ENCODE results near the gene FBLN7. TPM values are rescaled to one million over a fixed set of nuclear protein-coding genes. Genes with fewer than 3 reads are reported as not detected.

The FBLN7 gene
- total RNA-seq, result under 0.01 and 0.13 TPM in 2 replicates

DNA sequence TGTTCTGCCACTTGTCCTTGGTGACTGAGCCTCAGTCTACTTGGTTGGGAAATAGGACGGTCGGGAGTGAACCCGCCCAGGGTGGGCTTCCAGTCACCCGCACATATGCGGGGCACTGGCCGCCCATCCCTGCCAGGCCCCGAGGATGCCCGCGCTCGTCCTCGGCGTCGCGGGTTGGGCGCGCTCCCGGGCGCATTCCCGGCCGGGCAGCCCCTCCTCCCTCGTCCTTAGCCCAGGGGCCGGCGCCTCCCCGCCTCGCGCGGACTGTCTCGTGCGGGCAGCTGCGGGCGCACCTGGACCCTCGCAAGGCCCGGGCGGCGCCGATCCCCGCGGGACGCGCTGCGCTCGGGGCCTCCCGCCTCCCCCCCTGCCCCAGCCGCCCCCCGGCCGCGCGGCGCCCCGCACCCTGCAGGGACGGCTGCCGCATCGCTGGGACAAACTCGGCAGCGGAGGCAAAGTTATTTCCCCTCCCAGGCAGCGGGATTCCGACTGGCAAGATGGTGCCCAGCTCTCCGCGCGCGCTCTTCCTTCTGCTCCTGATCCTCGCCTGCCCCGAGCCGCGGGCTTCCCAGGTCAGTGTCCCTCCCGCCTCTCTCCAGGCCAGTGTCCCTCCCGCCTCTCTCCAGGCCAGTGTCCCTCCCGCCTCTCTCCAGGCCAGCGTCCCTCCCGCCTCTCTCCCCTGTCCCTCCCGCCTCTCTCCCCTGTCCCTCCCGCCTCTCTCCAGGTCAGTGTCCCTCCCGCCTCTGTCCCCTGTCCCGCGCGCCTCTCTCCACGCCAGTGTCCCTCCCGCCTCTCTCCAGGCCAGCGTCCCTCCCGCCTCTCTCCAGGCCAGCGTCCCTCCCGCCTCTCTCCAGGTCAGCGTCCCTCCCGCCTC, at the start of gene FBLN7:
Gene FBLN7 (plus strand): TSS at position 227 of the 874 bp plus-strand sequence. CDS start 271 bp downstream, at position 498.
- Histone ChIP-seq H3K27me3 (ENCODE audit: control insufficient read depth, insufficient read depth, low read length) (peaks cover 2% of the 10 kb centered on the region), H3K36me3 (ENCODE audit: control insufficient read depth, insufficient read depth, low read length) (no peaks in the 10 kb centered on the region), H3K4me3 (ENCODE audit: low read depth, low read length) (peak within 1 kb of the TSS; percentile 52)
- TF ChIP-seq, protein P1, sequence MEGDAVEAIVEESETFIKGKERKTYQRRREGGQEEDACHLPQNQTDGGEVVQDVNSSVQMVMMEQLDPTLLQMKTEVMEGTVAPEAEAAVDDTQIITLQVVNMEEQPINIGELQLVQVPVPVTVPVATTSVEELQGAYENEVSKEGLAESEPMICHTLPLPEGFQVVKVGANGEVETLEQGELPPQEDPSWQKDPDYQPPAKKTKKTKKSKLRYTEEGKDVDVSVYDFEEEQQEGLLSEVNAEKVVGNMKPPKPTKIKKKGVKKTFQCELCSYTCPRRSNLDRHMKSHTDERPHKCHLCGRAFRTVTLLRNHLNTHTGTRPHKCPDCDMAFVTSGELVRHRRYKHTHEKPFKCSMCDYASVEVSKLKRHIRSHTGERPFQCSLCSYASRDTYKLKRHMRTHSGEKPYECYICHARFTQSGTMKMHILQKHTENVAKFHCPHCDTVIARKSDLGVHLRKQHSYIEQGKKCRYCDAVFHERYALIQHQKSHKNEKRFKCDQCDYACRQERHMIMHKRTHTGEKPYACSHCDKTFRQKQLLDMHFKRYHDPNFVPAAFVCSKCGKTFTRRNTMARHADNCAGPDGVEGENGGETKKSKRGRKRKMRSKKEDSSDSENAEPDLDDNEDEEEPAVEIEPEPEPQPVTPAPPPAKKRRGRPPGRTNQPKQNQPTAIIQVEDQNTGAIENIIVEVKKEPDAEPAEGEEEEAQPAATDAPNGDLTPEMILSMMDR (IDR thresholded peaks at IDR 0.05; ENCODE audit: insufficient read depth, low read length, severe bottlenecking), result no peak
- DNase-seq (ENCODE audit: low read depth) (no peak), FAIRE-seq (no peak)

- Histone ChIP-seq H3K27me3 (ENCODE audit: control insufficient read depth, insufficient read depth, low read length) (no peaks in the 10 kb centered on the region), H3K36me3 (ENCODE audit: control insufficient read depth, insufficient read depth, low read length) (peaks cover 24% of the 10 kb centered on the region), H3K4me3 (ENCODE audit: low read depth, low read length) (no peak overlapping the region)
- TF ChIP-seq, protein P1 (IDR thresholded peaks at IDR 0.05; ENCODE audit: insufficient read depth, low read length, severe bottlenecking), result no peak
- no peak for DNase-seq (ENCODE audit: low read depth)
- no peak for FAIRE-seq
Observed at GRCh38 chr2:112089375-112089774, 48.8 kb upstream of the FBLN7 start.

DNA sequence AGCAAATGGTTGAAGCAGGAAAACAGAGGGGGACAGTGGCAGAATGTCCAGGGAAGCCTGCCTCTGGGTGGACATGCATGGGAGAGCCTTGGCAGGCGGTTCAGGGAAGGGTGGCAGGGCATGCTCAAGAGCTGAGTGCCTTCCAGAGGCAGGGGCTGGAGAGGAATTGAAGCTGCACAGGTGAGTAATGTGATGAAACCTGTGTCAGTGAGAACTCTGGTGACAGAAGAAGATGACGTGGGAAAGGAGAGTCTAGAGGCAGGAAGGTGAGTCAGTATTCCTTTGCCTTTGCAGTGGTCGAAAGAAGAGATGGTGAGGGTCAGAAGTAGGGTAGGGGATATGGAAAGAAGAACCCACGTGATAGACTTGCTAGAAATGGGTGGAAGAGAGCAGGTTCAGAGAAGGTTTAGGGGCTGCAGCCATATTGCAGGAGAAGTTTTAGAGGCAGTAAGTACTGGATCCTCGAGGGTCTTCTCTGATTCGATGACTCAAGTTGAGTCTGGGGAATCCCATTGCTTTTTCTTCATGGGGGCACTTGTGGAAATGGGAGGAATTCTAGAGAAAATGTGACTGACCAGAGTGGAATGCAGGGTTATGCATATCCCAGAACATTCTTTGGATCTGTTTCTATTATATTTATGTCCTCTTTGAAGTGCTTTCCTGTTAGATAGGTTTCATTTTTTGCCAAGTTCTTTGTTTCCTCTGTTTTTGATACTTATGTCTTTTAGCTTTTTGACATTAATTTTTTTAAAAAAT, 45.7 kb upstream of the FBLN7 start:
- no peak overlapping the region for H3K4me3 ChIP-seq (ENCODE audit: low read depth, low read length)
- no peaks in the 10 kb centered on the region for H3K27me3 ChIP-seq (ENCODE audit: control insufficient read depth, insufficient read depth, low read length)
- TF ChIP-seq, protein P1 (IDR thresholded peaks at IDR 0.05; ENCODE audit: insufficient read depth, low read length, severe bottlenecking), result no peak
- FAIRE-seq (no peak), DNase-seq (ENCODE audit: low read depth) (peak; percentile 80)
- peaks cover 13% of the 10 kb centered on the region for H3K36me3 ChIP-seq (ENCODE audit: control insufficient read depth, insufficient read depth, low read length)

GRCh38 chr2:112093216-112093615, 45.0 kb upstream of the FBLN7 start:
- TF ChIP-seq, protein P1 (IDR thresholded peaks at IDR 0.05; ENCODE audit: insufficient read depth, low read length, severe bottlenecking), result no peak
- FAIRE-seq (no peak), DNase-seq (ENCODE audit: low read depth) (no peak)
- peaks cover 8% of the 10 kb centered on the region for H3K36me3 ChIP-seq (ENCODE audit: control insufficient read depth, insufficient read depth, low read length)
- no peak overlapping the region for H3K4me3 ChIP-seq (ENCODE audit: low read depth, low read length)
- no peaks in the 10 kb centered on the region for H3K27me3 ChIP-seq (ENCODE audit: control insufficient read depth, insufficient read depth, low read length)

- no peak for FAIRE-seq
- Histone ChIP-seq H3K27me3 (ENCODE audit: control insufficient read depth, insufficient read depth, low read length) (no peaks in the 10 kb centered on the region), H3K4me3 (ENCODE audit: low read depth, low read length) (no peak overlapping the region), H3K36me3 (ENCODE audit: control insufficient read depth, insufficient read depth, low read length) (peaks cover 6% of the 10 kb centered on the region)
- no peak for DNase-seq (ENCODE audit: low read depth)
- TF ChIP-seq, protein P1 (IDR thresholded peaks at IDR 0.05; ENCODE audit: insufficient read depth, low read length, severe bottlenecking), result no peak
Observed at GRCh38 chr2:112095681-112096080, 42.5 kb upstream of the FBLN7 start.

All from bronchial epithelial cell (primary cell).